ENCODE results near the gene MESD.

Gene MESD

DNA sequence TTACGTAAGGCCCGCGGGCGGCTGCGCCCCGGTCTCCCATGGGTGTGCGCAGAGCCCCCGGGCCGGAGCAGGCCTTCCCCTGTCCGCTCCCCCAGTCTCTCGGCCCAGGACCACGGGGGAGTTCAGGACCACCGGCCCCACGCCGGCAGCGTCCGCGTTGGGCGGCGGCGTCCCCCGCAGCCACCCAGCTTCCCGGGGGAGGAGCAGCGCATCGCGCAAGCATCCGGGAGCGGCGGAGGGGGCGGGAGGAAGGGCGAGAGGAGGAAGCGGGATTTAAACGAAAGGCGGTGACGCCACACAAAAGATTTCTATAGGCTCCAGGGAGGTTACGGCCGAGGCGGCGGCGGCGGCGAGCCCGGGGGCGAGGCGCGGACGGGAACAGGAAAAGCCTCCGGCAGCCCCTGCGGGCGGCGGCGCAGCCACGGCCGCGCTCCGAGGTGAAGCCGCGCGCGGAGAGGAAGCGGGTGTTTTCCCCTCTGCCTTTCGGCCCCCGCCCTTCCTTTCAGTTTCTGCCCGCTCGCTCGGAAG is 11.1 kb upstream of the MESD start, which contains the start of gene TLNRD1:
TLNRD1 (plus strand) TSS at position 300 of the 528 bp plus-strand sequence. CDS start 1,349 bp downstream, outside the sequence.
- H3K9me3 ChIP-seq (ENCODE audit: insufficient read depth, low read length): no peaks in the 10 kb centered on the region
- peak within 1 kb of the TSS; percentile 98 for H3K9ac ChIP-seq (ENCODE audit: low read length)
- peaks cover 49% of the 10 kb centered on the region for H3K79me2 ChIP-seq (ENCODE audit: low read length)
- H4K20me1 ChIP-seq (ENCODE audit: insufficient read depth, low read length): peaks cover 21% of the 10 kb centered on the region
- peak within 1 kb of the TSS; percentile 83 for H3K27ac ChIP-seq (ENCODE audit: low read length)
- H3K4me1 ChIP-seq (ENCODE audit: low read length): peaks cover 28% of the 10 kb centered on the region
- peak within 1 kb of the TSS; percentile 95 for H3K4me2 ChIP-seq (ENCODE audit: low read length)
- H2AFZ ChIP-seq (ENCODE audit: low read depth, low read length): peak within 1 kb of the TSS; percentile 55
- no peak for TF ChIP-seq EZH2phosphoT487 (IDR thresholded peaks at IDR 0.05; ENCODE audit: low read depth)
- TF ChIP-seq, protein P1, sequence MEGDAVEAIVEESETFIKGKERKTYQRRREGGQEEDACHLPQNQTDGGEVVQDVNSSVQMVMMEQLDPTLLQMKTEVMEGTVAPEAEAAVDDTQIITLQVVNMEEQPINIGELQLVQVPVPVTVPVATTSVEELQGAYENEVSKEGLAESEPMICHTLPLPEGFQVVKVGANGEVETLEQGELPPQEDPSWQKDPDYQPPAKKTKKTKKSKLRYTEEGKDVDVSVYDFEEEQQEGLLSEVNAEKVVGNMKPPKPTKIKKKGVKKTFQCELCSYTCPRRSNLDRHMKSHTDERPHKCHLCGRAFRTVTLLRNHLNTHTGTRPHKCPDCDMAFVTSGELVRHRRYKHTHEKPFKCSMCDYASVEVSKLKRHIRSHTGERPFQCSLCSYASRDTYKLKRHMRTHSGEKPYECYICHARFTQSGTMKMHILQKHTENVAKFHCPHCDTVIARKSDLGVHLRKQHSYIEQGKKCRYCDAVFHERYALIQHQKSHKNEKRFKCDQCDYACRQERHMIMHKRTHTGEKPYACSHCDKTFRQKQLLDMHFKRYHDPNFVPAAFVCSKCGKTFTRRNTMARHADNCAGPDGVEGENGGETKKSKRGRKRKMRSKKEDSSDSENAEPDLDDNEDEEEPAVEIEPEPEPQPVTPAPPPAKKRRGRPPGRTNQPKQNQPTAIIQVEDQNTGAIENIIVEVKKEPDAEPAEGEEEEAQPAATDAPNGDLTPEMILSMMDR (IDR thresholded peaks at IDR 0.05; ENCODE audit: low read depth, low read length): no peak
- no peaks in the 10 kb centered on the region for H3K27me3 ChIP-seq (ENCODE audit: low read depth, low read length)
- H3K36me3 ChIP-seq (replicated peaks; ENCODE audit: low read depth, low read length): peaks cover 29% of the 10 kb centered on the region
- H3K4me3 ChIP-seq (ENCODE audit: low read length): peak within 1 kb of the TSS; percentile 95

DNA sequence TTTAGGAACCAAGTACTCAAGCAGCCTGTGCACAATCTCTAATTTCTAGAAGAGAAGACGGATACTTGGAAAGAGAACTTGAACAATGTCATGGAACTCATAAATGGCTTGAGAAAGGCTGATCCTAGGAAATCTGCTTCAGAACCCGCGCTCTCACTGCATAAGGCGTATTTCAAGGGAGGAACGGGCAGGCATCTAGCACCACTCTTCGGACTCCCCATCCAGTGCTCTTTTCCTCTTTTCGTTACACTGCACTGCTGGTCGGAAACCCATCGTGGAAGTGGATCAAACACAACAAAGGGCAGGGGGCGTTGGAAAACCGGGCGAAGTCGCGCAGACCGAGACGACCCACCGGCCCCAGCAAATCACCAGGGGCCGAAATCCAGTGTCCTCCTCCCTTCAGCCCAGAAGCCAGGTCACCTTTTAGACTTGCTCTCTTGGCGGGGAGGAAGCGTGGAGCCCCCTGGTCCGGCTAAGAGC is 10.6 kb upstream of the MESD start:
- Histone ChIP-seq H3K27me3 (ENCODE audit: low read depth, low read length) (no peaks in the 10 kb centered on the region), H3K27ac (ENCODE audit: low read length) (peak overlapping the region; percentile 83), H4K20me1 (ENCODE audit: insufficient read depth, low read length) (peaks cover 21% of the 10 kb centered on the region), H3K9ac (ENCODE audit: low read length) (peak overlapping the region; percentile 98), H3K36me3 (replicated peaks; ENCODE audit: low read depth, low read length) (peaks cover 29% of the 10 kb centered on the region), H3K4me1 (ENCODE audit: low read length) (peaks cover 28% of the 10 kb centered on the region), H3K4me3 (ENCODE audit: low read length) (peak overlapping the region; percentile 95), H2AFZ (ENCODE audit: low read depth, low read length) (peak overlapping the region; percentile 55), H3K9me3 (ENCODE audit: insufficient read depth, low read length) (no peaks in the 10 kb centered on the region), H3K4me2 (ENCODE audit: low read length) (peak overlapping the region; percentile 95), H3K79me2 (ENCODE audit: low read length) (peaks cover 46% of the 10 kb centered on the region)
- TF ChIP-seq, protein P1 (IDR thresholded peaks at IDR 0.05; ENCODE audit: low read depth, low read length): no peak
- TF ChIP-seq EZH2phosphoT487 (IDR thresholded peaks at IDR 0.05; ENCODE audit: low read depth): no peak

DNA sequence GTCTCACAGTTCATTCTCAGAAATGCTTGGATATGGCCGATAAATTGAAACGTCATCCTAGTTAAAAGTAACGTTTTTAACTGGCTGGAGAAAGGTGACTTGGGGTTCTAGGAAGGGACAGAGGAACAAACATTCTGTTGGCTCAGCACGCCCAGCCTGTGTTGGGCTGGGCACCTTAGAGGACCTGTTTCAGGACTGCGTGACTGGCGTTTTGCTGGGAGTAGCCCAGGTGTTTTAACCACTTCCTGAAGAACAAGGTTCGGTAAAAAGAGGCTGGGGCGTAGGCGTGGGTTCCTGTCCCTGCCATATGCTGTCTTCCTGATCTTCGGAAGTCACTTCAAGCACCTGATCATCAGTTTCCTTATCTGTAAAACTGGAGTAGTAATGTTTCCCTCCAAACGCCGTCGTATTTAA is 10.0 kb upstream of the MESD start:
- H3K27me3 ChIP-seq (ENCODE audit: low read depth, low read length): no peaks in the 10 kb centered on the region
- H2AFZ ChIP-seq (ENCODE audit: low read depth, low read length): no peak overlapping the region
- TF ChIP-seq, protein P1 (IDR thresholded peaks at IDR 0.05; ENCODE audit: low read depth, low read length): no peak
- TF ChIP-seq EZH2phosphoT487 (IDR thresholded peaks at IDR 0.05; ENCODE audit: low read depth): no peak
- H3K4me1 ChIP-seq (ENCODE audit: low read length): peaks cover 28% of the 10 kb centered on the region
- H3K36me3 ChIP-seq (replicated peaks; ENCODE audit: low read depth, low read length): peaks cover 26% of the 10 kb centered on the region
- no peaks in the 10 kb centered on the region for H3K9me3 ChIP-seq (ENCODE audit: insufficient read depth, low read length)
- H3K4me3 ChIP-seq (ENCODE audit: low read length): peak overlapping the region; percentile 95
- peak overlapping the region; percentile 83; the same call in 1 of the 2 replicates for H3K27ac ChIP-seq (ENCODE audit: low read length)
- peak overlapping the region; percentile 95 for H3K4me2 ChIP-seq (ENCODE audit: low read length)
- peak overlapping the region; percentile 98 for H3K9ac ChIP-seq (ENCODE audit: low read length)
- peaks cover 16% of the 10 kb centered on the region for H4K20me1 ChIP-seq (ENCODE audit: insufficient read depth, low read length)
- H3K79me2 ChIP-seq (ENCODE audit: low read length): peaks cover 40% of the 10 kb centered on the region

DNA sequence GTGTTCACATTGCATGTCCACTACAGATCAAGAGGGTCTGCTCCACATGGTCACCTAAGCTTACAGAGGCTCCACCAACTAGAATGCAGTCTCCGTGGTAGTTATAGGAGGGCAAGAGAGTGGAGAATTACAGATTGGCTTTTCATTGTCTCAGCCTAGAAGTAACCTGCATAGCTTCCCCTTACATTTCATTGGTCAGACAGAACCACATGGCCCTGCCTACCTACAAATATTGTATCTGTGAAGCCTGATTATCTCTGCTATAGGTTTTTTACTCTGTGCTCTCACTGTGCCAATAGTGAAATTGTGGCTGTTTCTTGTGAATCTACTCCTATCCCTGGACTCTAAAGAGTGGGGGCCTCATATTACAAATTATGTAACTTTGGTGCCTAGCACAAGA is 8.6 kb upstream of the MESD start:
- no peak for TF ChIP-seq EZH2phosphoT487 (IDR thresholded peaks at IDR 0.05; ENCODE audit: low read depth)
- TF ChIP-seq, protein P1 (IDR thresholded peaks at IDR 0.05; ENCODE audit: low read depth, low read length): no peak
- Histone ChIP-seq H3K4me3 (ENCODE audit: low read length) (no peak overlapping the region), H3K9ac (ENCODE audit: low read length) (no peak overlapping the region), H3K36me3 (replicated peaks; ENCODE audit: low read depth, low read length) (peaks cover 12% of the 10 kb centered on the region), H3K9me3 (ENCODE audit: insufficient read depth, low read length) (no peaks in the 10 kb centered on the region), H3K4me2 (ENCODE audit: low read length) (no peak overlapping the region), H4K20me1 (ENCODE audit: insufficient read depth, low read length) (peaks cover 6% of the 10 kb centered on the region), H3K4me1 (ENCODE audit: low read length) (peaks cover 19% of the 10 kb centered on the region), H3K27ac (ENCODE audit: low read length) (no peak overlapping the region), H3K27me3 (ENCODE audit: low read depth, low read length) (no peaks in the 10 kb centered on the region), H2AFZ (ENCODE audit: low read depth, low read length) (no peak overlapping the region), H3K79me2 (ENCODE audit: low read length) (peaks cover 27% of the 10 kb centered on the region)
